Effector memory CD8-positive, alpha-beta T cell (primary cell): Measurements from ENCODE around the gene DTNB.
A peak's percentile ranks its signal among the peaks of the same experiment; 100 is the strongest.

Source experiments
- ATAC-seq: fragments of 150-1000 bp; cut with Tn5 transposase; replicated peaks from 2 replicates; pipeline ENCODE4 v1.10.0; 2021; ENCODE audit warnings: mild to moderate bottlenecking, moderate library complexity
- DNase-seq, 3 experiments: peaks; one replicate each; pipeline ENCODE4 v3.0.0; 2021
- H3K27ac Mint-ChIP-seq, 2 donors: one replicate each; pipeline ENCODE4 v1.8.0; 2022; ENCODE audit warnings: mild to moderate bottlenecking in 2 of 2, mixed read lengths in 2 of 2, moderate library complexity in 2 of 2
- H3K27me3 Mint-ChIP-seq, 2 donors: one replicate each; pipeline ENCODE4 v1.8.0; 2022; ENCODE audit warnings: mixed read lengths in 2 of 2
- H3K36me3 Mint-ChIP-seq: one replicate; pipeline ENCODE4 v1.8.0; 2022; ENCODE audit warnings: mild to moderate bottlenecking, moderate library complexity, mixed read lengths; ENCODE audit not compliant: insufficient read depth
- H3K4me1 Mint-ChIP-seq, 2 donors: one replicate each; pipeline ENCODE4 v1.8.0; 2022; ENCODE audit warnings: low read depth in 2 of 2, mixed read lengths in 2 of 2
- H3K4me3 Mint-ChIP-seq, 2 donors: one replicate each; pipeline ENCODE4 v1.8.0; 2022; ENCODE audit warnings: mild to moderate bottlenecking in 2 of 2, mixed read lengths in 2 of 2, moderate library complexity in 2 of 2
- H3K9me3 Mint-ChIP-seq, 2 donors: one replicate each; pipeline ENCODE4 v1.8.0; 2022; ENCODE audit warnings: mixed read lengths in 2 of 2

DTNB gene

DNA sequence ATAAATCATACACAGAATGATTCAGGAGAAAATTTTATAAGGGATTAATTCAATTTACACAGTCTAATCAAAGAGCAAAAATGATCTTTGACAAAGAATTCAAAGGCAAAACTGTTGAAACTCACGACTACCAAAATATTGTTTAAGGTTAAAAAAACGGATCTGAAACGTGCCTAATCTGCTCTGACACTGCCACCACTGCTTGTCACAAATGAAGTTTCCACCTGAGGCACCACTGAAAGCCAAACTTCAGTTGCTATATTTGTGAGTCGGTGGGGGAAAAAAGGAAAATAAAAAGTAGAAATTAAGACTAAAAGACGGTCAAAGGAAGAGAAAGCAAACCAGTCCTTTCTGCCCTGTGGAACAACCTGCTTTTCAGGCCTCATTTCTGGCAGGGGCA is 191.0 kb downstream of the DTNB start:
- no peaks in the 10 kb centered on the region for H3K9me3 Mint-ChIP-seq
- no peaks in the 10 kb centered on the region for H3K4me1 Mint-ChIP-seq
- H3K27me3 Mint-ChIP-seq, result no peaks in the 10 kb centered on the region
- H3K36me3 Mint-ChIP-seq, result peaks cover 10% of the 10 kb centered on the region
- DNase-seq (no peak), ATAC-seq (no peak)
- H3K27ac Mint-ChIP-seq, result no peak overlapping the region
- H3K4me3 Mint-ChIP-seq, result no peak overlapping the region

DNA sequence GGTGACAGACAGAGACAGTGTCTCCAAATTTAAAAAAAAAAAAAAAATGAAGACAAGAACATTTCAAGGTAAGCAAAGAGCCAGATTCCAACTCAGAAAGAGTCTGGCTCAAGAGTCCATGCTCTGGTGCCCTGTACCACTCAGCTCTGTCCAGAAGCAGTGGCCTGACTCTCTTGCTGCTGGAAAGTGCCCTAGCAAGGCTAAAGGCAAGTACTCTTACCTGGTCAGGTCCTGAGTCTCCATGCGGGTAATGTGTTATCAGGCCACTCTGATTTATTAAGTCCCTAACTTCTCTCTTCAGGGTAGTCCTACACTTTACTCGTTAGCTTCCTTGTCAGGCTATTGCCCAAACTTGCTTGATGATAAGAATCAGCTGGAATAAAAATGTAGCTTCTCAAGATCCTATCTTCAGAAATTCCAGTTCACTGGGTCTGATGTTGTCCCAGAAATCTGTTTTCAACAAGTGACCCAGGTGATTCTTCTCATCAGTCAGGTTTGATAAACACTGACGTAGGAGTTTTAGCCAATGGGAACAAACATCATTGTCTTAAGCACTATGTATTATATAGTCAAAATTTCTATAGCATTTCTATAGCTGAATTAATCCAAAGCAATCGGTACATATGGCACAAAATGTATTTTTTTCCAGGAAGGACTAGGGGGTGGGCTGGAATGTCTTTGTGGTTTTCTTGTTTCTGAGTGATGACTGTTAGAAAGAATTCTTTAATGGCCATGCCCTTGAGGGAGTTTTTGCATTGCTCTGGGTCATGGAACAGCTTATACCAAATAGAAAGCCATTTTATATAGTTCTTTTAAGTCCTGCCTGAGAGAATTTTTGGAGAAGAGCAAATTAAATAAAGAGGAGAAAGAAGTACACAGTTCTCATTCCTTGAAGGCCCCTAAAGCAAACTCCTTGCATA is 191.7 kb downstream of the DTNB start:
- no peak for ATAC-seq

DNA sequence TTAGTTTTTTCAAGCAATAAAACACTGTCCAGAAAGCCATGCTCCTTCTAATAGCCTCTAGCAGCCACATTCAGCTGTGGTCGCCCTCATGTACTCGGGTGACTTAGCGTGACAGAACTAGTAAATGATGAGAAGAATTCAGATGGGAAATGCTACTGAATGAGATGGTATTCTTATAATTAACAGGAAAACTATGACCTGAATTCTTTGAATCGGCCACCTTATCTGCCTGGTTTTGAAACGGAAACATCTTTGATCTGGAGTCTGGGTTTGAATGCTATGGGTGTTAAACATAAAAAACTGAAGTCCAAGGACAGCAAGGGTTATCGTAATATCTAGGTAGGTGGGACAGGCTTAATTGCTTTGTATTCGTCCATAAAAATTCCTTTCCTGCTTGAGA is 192.8 kb downstream of the DTNB start:
- no peak for ATAC-seq
- peaks cover 6% of the 10 kb centered on the region for H3K36me3 Mint-ChIP-seq

More for the DNA sequence above, 191.7 kb downstream of the DTNB start:
- Mint-ChIP-seq H3K9me3 (no peaks in the 10 kb centered on the region), H3K4me3 (no peak overlapping the region), H3K27ac (no peak overlapping the region), H3K27me3 (no peaks in the 10 kb centered on the region), H3K4me1 (no peaks in the 10 kb centered on the region), H3K36me3 (peaks cover 8% of the 10 kb centered on the region)
- no peak for DNase-seq

DNA sequence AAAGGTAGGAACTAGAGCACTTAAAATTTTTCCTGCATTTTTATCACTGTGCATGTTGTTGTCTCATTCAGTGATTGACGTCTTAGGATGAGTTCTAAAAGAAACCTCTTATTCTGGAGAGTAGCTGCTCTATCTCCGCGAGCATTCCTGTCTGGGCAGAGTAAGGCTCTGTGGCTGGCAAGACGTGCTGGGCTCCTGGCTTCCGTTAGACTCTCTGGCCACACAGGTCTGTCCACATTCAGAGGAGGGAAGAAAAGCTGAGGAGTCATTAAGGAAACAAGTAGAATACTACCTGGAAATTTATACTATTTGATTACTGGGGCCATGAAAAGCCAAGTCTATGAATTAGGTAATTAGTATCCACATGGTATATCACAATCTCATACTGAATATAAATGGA is 193.6 kb downstream of the DTNB start:
- Mint-ChIP-seq H3K4me3 (no peak overlapping the region), H3K27ac (peak overlapping the region in 1 of 2 donors; percentile 8), H3K4me1 (no peaks in the 10 kb centered on the region), H3K9me3 (peaks cover 0 to 1% of the 10 kb centered on the region in 2 donors), H3K36me3 (peaks cover 6% of the 10 kb centered on the region), H3K27me3 (no peaks in the 10 kb centered on the region)
- no peak for DNase-seq
- no peak for ATAC-seq

More for the DNA sequence above, 192.8 kb downstream of the DTNB start:
- H3K4me3 Mint-ChIP-seq, result no peak overlapping the region
- no peaks in the 10 kb centered on the region for H3K27me3 Mint-ChIP-seq
- H3K9me3 Mint-ChIP-seq, result no peaks in the 10 kb centered on the region
- no peaks in the 10 kb centered on the region for H3K4me1 Mint-ChIP-seq
- no peak overlapping the region for H3K27ac Mint-ChIP-seq
- no peak for DNase-seq

DNA sequence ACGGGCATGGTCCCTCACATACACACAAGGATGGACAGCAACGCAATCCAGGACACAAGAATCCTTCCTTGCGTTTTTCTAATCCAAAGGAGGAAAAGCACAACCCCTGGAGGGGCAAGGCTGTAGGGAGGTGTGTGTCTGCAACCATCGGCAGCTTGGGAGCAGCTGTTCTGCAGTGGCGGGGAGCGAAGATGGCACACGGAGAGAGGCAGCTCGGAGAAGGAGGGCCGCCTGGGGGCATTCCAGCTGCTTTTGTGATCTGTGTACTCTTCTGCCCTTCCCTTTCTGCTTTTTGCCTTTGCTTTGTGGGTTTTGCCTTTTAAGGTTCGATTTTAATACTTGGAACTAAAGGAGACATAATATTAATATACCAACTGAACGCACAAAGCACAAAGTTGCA is 194.6 kb downstream of the DTNB start:
- no peak for ATAC-seq
- H3K27ac Mint-ChIP-seq, result no peak overlapping the region
- H3K4me3 Mint-ChIP-seq, result no peak overlapping the region
- peaks cover 8% of the 10 kb centered on the region for H3K36me3 Mint-ChIP-seq
- H3K9me3 Mint-ChIP-seq, result peaks cover 0 to 1% of the 10 kb centered on the region in 2 donors
- no peak for DNase-seq
- H3K27me3 Mint-ChIP-seq, result no peaks in the 10 kb centered on the region
- no peaks in the 10 kb centered on the region for H3K4me1 Mint-ChIP-seq

DNA sequence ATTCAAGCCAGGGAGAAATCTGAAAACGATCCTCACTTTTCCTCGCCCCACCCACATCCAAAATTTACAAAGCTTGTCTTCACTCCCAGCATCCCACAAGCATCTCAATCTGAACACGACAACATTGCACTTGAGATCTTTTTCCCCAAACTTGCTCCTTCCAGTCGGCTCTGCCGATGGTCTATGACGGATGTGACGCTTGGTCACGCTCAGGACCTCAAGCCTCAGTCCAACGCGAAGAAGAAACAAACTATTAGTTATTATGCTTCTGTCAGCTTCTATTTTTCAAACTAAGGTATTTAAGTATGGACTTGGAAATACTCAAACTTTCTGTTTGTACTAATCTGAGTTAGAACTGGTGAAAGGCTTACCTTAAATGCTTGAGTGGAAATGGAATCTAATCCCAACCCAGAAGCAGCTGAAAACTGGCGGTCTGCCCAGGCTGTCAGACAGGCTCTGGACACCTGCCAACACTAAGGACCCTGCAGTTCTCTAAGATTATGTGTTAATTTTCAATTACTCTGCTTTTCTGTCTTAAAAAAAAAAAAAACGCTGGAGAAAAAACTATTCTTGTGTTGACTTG is 199.5 kb downstream of the DTNB start:
- Mint-ChIP-seq H3K27me3 (no peaks in the 10 kb centered on the region), H3K9me3 (peaks cover 0 to 1% of the 10 kb centered on the region in 2 donors), H3K36me3 (peaks cover 7% of the 10 kb centered on the region), H3K27ac (no peak overlapping the region), H3K4me3 (no peak overlapping the region), H3K4me1 (no peaks in the 10 kb centered on the region)
- no peak for DNase-seq
- no peak for ATAC-seq

DNA sequence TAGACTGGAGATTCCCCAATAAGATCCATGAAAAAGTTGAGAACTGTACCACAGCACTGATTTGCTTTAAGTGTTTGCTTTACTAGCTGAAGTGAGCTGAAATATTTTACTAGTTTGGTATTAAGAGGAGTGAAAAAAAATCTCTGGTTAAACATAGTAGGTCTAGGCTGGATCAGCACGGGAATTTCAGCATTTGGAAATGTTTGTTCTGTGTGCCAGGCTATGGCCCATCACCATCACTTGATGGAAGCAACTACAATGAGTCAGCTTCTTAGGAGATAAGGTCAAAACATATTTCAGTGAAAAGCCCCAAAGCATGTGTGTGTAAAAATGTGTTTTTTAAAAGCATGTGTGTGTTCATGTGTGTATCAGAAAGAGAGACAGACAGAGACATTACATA is 200.2 kb downstream of the DTNB start:
- no peak overlapping the region for H3K27ac Mint-ChIP-seq
- no peaks in the 10 kb centered on the region for H3K4me1 Mint-ChIP-seq
- ATAC-seq (no peak), DNase-seq (no peak)
- H3K4me3 Mint-ChIP-seq, result no peak overlapping the region
- peaks cover 7% of the 10 kb centered on the region for H3K36me3 Mint-ChIP-seq
- H3K27me3 Mint-ChIP-seq, result no peaks in the 10 kb centered on the region
- H3K9me3 Mint-ChIP-seq, result peaks cover 0 to 1% of the 10 kb centered on the region in 2 donors

DNA sequence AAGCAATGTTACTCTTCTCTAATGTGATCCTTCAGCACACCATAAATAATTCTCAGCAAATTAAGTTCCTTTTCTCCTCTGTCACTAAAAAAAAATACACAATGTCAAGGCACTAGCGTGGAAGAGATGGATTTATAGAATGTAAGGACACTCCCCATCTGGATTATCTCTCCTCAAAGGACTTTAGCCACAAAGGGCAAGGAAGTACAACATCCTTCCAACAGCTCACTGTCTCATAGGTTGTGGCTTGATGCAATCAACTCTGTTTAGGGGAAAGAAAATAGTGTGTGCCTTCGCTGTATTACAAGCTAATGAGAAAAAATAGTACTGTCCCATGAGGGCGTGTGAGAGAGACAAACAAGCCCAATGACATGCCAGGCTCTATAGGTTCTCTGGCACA is 202.6 kb downstream of the DTNB start:
- Mint-ChIP-seq H3K36me3 (peaks cover 7% of the 10 kb centered on the region), H3K4me1 (no peaks in the 10 kb centered on the region), H3K27me3 (no peaks in the 10 kb centered on the region), H3K9me3 (peaks cover 0 to 1% of the 10 kb centered on the region in 2 donors), H3K27ac (no peak overlapping the region), H3K4me3 (no peak overlapping the region)
- no peak for ATAC-seq
- DNase-seq, result no peak

DNA sequence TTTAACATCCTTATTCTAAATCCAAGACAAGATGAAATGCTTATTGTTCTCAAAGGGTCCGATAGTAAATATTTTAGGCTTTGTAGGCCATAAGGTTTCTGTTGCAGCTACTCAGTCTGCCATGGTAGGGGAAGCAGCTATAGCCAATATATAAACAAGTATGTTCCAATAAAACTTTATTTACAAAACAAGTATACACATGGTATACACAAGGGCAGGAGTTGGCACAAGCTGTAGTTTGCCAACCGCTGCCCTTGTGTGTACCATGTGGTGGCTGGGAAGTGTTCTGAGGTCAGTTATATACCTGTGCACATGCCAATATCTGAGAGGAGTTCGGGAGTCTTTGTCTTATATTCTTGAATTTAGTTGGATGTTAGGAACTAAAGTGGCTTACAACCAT is 205.6 kb downstream of the DTNB start:
- peaks cover 4% of the 10 kb centered on the region for H3K36me3 Mint-ChIP-seq
- H3K4me3 Mint-ChIP-seq, result no peak overlapping the region
- H3K9me3 Mint-ChIP-seq, result no peaks in the 10 kb centered on the region
- H3K4me1 Mint-ChIP-seq, result no peaks in the 10 kb centered on the region
- ATAC-seq (no peak), DNase-seq (no peak)
- H3K27me3 Mint-ChIP-seq, result no peaks in the 10 kb centered on the region
- H3K27ac Mint-ChIP-seq, result no peak overlapping the region

DNA sequence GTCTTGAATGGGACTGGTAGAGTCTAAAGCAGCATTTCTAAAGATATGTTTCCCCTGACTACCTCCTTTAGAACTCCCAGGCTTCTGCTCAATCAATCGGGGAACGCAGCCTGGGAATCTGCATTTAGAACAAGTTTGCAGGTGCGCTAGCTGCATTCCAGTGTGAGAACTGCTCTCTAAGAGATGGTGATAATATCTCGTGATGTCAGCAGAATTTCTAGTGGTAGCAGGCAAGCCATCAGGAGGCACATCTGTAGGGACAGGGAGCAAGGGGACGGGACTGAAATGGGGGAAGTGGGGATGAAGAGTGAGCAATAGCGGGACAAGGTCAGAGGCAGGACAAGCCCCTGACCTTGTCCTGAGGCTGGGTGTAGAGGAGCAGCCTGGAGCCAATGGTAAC is 211.4 kb downstream of the DTNB start:
- no peaks in the 10 kb centered on the region for H3K9me3 Mint-ChIP-seq
- H3K4me1 Mint-ChIP-seq, result no peaks in the 10 kb centered on the region
- H3K36me3 Mint-ChIP-seq, result no peaks in the 10 kb centered on the region
- ATAC-seq (no peak), DNase-seq (no peak)
- no peak overlapping the region for H3K27ac Mint-ChIP-seq
- H3K4me3 Mint-ChIP-seq, result no peak overlapping the region
- H3K27me3 Mint-ChIP-seq, result no peaks in the 10 kb centered on the region

DNA sequence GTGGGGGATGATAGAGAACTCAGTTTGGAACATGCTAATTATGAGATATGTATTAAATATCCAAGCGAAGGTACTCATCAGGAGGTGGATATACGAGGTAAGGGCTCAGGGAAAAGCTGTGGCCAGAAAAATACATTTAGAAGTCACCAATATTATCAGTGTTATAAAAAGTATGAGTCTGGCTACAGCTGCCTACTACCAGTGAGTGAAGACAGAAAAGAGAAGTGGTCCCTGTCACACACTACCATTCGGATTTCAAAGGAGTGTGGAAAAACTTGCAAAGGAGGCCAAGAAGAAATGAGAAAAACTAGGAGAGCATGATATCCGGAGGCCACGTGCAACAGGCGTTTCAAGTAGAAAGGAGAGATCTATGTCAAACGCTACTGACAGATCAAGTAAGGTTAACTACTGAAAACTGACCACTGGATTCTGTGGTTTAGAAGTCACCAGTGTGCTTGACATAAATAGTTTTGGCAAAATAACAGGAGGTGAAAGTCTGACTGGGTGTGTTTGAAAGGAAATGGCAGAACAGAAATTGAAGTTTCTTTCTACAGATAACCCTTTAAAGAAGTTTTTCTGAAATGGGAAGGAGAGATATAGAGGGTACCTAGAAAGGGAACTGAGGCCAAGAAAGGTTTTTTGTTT is 213.0 kb downstream of the DTNB start:
- no peaks in the 10 kb centered on the region for H3K9me3 Mint-ChIP-seq
- H3K27ac Mint-ChIP-seq, result no peak overlapping the region
- no peak overlapping the region for H3K4me3 Mint-ChIP-seq
- H3K27me3 Mint-ChIP-seq, result no peaks in the 10 kb centered on the region
- no peaks in the 10 kb centered on the region for H3K4me1 Mint-ChIP-seq
- H3K36me3 Mint-ChIP-seq, result no peaks in the 10 kb centered on the region
- no peak for ATAC-seq
- no peak for DNase-seq

DNA sequence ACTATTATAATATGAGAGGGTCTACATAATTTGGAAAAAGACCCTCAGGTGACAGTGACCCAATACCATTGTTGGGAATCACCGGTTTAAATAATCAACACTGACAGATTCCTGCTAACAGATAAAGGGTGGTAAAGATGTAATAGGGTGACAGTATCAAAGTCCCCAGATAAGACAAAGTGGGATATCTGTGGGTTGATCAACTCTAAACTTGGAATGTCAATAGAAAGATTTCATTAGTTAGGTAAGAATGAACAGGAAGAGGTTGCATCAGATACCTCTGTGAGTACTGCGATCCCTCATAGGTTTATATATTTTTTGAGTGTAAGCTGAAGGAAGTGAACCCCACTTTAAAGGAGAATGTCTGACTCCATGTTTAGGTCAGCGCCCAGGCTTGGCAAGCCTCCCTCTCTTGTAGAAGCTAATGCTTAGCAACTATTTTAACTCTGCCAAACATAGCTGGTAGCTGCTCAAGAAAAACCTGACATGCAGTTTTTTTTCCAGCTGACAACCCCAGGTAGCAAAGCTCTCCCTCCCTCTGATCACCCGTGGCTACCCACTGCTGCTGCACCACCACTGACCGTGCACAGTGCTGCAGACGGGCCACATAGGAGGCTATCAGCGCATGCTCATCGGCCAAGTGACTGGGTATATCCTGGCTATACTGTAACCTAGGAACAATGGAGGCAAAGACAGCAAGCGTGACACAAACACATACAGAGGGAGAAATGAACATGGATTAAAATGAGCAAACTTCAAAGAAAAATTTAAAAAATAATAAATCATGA is 218.4 kb downstream of the DTNB start:
- Mint-ChIP-seq H3K4me3 (no peak overlapping the region), H3K27ac (no peak overlapping the region), H3K9me3 (no peaks in the 10 kb centered on the region), H3K36me3 (peaks cover 7% of the 10 kb centered on the region), H3K4me1 (no peaks in the 10 kb centered on the region), H3K27me3 (no peaks in the 10 kb centered on the region)
- ATAC-seq (no peak), DNase-seq (no peak)

DNA sequence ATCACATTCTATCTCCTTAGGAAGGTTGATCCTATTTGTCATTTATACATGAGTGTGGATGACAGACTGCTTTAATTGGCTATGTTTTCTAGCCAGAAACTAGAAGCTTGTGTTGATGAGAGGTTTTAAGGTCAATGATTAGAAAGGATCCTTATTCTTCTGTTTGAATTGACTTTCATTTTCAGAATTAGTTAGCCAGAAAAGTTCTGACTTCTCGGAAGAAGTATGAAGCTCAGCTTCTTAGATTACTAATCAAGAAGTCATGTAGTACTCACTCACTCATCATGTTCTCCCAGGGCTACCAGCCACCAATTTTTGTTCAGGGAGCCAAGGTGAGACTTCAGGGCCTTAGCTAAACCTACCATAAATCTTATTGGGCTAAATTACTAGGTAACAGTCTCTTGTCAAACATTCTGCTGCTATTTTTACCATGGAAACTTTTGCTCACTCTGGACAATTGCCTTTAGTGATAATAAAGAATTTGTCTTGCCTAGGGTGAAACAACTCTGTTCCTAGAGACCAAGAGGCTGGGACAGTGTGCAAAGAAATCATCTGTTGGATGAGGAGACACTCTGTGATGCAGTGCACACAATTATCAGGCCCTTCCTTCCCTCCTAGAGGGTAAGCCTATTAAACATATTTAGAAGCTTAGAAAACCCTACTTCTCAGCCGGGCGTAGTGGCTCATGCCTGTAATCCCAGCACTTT is 220.0 kb downstream of the DTNB start:
- no peak overlapping the region for H3K27ac Mint-ChIP-seq
- no peak for DNase-seq
- no peaks in the 10 kb centered on the region for H3K4me1 Mint-ChIP-seq
- no peaks in the 10 kb centered on the region for H3K9me3 Mint-ChIP-seq
- H3K27me3 Mint-ChIP-seq, result no peaks in the 10 kb centered on the region
- H3K36me3 Mint-ChIP-seq, result peaks cover 7% of the 10 kb centered on the region
- ATAC-seq, result no peak
- H3K4me3 Mint-ChIP-seq, result no peak overlapping the region
